ENCODE results near the gene CLEC4M.
"Not testable (repeated sequence)": the region's sequence is repeated elsewhere in the genome, so short reads cannot be mapped to it uniquely, and the experiment has no call there.

Gene CLEC4M

DNA sequence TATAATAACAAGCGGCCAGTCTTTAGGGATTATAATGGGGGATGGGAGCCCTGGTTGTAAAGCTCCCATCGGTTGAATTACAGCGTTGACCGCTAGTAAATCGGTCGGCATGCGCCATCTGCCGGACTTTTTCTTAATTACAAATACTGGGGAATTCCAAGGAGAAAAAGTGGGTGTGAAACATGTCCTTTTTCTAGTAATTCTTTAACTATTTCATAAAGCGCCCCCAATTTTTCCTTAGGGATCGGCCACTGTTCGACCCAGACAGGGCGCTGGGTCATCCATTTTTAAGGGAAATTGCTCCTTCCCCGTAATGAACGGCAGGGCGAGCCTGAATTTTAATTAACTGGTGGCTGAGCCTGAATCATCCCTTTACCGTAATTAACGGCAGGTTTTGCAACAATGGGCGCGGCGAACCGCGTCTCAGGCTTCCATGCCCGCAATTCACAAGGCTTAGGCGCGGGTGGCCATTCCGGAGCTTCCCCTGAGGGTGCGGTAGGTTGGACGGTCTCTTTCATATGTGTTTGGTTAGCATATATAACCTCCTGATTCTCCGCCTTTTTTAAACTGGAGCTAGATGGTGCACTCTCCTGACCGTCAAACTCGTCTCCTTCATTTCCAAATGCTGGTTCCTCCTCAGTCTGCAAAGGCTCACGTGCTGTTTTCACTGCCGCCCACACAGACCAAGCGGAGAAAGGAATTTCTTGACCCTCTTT lies 36.8 kb downstream of the CLEC4M start:
- in situ Hi-C loops (cut with HindIII; ENCODE audit: low sequenced_read_pairs), result no loop called here

DNA sequence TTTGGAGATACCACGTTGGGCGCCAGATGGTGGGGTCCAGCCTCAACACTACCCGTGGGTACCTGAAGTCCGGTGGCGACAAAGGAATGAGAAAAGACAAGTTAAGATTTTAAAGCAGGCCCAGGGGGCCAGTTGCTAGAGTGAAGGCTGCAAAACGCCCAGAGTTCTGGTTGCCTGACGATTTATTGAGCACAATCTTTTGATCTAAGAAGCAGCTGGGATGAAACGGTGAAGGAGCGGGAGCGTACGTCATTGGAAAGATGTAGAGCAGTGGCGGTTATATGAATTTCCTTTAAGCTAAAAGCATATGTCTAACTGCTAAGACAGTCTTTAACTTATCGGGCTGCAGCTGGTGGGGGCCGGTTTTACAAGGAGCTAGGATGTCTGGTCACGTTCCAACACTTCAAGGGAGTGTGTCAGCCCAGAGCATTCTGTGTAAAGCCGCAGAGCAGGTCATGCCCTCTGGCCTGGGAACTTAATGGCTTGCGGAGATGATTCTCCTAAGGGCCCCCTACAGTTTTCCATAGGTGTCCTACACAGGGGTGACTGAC lies 38.1 kb downstream of the CLEC4M start:
- in situ Hi-C loops (cut with HindIII; ENCODE audit: low sequenced_read_pairs), result no loop called here

DNA sequence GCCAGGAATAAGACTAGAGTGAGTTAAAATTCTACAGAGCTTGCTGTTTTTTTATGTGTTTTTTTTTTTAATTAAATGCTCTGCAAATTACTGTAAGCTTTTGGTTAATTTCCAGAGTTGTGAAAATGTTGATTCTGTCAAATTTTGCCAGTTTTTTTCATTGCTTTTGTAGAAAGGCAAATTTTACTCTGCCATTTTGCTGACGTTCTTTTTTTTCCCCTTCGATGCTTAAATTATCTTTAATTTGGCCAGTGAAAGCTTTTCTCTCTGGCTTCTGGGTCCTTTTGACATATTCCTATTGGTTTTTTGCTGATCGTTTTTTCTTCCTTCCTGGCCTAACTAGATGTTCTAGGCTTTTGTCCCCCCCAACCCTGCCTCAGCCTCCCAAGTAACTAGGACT lies 43.2 kb downstream of the CLEC4M start:
- in situ Hi-C loops (cut with HindIII; ENCODE audit: low sequenced_read_pairs), result no loop called here

DNA sequence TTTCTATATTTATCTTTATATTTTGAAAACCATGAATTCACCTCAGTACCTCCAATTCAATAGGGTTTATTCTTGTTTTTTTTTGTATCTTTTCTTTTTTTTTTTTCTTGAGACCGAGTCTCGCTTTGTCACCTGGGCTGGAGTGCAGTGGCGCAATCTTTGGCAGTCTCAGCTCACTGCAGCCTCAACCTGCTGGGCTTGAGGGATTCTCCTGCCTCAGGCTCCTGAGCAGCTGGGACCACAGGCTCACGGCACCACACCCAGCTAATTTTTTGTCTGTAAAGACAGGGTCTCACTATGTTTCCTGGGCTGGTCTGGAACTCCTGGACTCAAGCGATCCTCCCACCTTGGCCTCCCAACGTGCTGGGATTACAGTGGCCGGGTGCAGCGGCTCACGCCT lies 43.8 kb downstream of the CLEC4M start:
- in situ Hi-C loops (cut with HindIII; ENCODE audit: low sequenced_read_pairs), result no loop called here

DNA sequence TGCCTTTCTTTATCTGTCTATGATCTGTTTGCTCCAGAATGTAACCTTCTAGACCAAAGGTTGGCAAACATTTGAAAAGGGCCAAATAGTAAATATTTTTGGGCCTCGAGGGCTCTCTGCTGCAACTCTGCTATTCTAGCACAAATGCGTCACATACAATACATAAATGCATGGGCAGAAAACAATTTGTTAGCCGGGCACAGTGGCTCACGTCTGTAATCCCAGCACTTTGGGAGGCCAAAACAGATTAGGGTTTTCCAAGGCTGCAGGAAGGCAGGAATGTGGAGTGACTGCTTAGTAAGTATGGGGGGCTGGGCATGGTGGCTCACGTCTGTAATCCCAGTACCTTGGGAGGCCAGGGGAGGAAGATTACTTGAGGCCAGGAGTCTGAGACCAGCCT lies 45.1 kb downstream of the CLEC4M start:
- in situ Hi-C loops (cut with HindIII; ENCODE audit: low sequenced_read_pairs), result no loop called here

DNA sequence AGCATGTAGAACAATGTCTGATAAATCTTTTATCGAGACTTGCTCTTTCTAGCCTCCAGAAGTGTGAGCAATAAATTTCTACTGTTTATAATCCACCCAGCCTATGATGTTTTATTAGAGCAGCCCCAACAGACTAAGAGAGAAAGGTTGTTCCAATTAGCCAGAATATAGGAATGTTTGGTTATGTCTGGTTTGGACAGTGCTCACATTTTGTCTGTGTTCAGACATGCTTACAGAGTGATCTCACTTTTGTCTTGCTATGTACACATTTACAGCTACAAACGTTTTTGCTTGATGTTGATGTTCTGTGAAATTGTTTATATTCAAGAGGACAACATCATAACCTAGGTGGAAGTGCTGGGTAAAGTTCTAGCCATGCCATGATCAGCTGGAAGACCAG lies 48.9 kb downstream of the CLEC4M start:
- in situ Hi-C loops (cut with HindIII; ENCODE audit: low sequenced_read_pairs), result no loop called here

DNA sequence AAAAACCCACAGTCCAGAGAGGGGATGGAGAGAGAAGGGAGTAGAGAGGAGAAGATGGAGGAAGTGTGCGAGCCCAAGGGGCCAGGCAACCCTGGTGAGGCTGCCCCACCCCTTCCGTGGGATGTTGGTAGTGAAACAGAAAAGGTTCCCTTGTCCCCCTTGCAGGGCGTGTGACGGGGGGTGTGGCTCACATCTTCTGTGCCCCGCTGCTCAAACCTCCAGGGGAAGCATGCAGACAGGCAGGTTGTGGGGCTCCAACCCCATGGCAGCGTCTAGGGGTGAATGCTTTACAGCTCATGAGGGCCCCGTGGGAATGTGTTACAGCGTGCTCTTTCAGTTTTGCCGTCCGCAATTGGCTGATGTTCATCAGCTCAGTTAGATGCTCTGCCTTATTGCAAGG lies 52.3 kb downstream of the CLEC4M start:
- in situ Hi-C loops (cut with HindIII; ENCODE audit: low sequenced_read_pairs), result no loop called here

DNA sequence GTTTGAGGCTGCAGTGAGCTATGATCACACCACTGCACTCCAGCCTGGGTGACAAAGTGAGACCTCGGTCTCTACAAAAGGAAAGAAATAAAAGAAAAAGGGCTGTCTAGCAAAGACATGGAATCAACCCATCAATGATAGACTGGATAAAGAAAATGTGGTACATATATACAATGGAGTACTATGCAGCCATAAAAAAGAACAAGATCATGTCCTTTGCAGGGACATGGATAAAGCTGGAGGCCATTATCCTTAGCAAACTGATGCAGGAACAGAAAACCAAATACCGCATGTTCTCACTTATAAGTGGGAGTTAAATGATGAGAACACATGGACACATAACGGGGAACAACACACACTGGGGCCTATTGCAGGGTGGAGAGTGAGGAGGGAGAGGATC lies 53.0 kb downstream of the CLEC4M start:
- in situ Hi-C loops (cut with HindIII; ENCODE audit: low sequenced_read_pairs), result not testable (repeated sequence)

DNA sequence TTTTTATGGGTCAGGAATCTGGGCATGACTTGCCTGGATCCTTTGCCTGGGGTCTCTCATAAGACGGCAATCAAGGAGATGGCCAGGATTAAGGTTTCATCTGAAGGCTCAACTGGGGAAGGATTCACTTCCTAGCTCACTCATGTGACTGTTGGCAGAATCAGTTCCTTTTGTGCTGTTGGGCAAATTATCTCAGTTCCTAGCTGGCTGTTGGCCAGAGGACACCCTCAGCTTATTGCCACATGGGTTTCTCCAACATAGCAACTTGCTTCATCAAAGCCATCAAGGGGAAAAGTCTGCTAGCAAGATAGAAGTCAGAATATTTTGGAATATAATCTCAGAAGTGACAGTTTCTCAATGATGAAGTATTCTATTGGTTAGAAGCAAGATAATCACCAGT lies 54.8 kb downstream of the CLEC4M start:
- in situ Hi-C loops (cut with HindIII; ENCODE audit: low sequenced_read_pairs), result no loop called here

DNA sequence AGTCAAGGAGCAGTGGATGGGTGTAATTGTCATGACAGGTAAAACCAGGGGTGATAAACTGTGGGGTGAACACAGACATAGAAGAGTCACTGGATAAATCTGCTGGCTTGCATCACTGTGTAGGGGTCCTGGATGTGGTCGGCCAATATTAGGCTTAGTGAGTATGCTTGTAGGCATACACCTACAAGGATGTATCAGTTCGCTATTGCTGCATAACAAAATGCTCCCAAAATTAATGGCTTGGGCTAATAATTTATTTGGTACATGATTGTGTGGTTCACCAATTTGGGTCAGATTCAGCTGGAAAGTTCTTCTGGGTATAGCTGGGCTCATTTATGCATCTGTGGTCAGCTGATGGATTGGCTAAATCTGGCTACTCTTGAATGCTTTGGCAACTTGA lies 55.8 kb downstream of the CLEC4M start:
- in situ Hi-C loops (cut with HindIII; ENCODE audit: low sequenced_read_pairs), result no loop called here
